Osteocyte (in vitro differentiated cells): ENCODE data around the gene SYCP1. TPM values are rescaled to one million over a fixed set of nuclear protein-coding genes. Genes with fewer than 3 reads are reported as not detected.

ENCODE experiments used
- DNase-seq: peaks from one replicate; pipeline ENCODE4 v3.0.0; 2021; ENCODE audit warnings: mixed read lengths; ENCODE audit not compliant: unreplicated experiment; ENCODE audit errors: extremely low spot score
- H3K27ac Mint-ChIP-seq: one replicate; pipeline ENCODE4 v1.8.0; 2021; ENCODE audit warnings: mild to moderate bottlenecking, mixed read lengths; ENCODE audit not compliant: unreplicated experiment
- H3K27me3 Mint-ChIP-seq: one replicate; pipeline ENCODE4 v1.8.0; 2021; ENCODE audit warnings: mixed read lengths; ENCODE audit not compliant: unreplicated experiment
- H3K36me3 Mint-ChIP-seq: one replicate; pipeline ENCODE4 v1.8.0; 2021; ENCODE audit warnings: mixed read lengths; ENCODE audit not compliant: unreplicated experiment
- H3K4me1 Mint-ChIP-seq: one replicate; pipeline ENCODE4 v1.8.0; 2021; ENCODE audit warnings: mixed read lengths; ENCODE audit not compliant: unreplicated experiment
- H3K4me3 Mint-ChIP-seq: one replicate; pipeline ENCODE4 v1.8.0; 2021; ENCODE audit warnings: mild to moderate bottlenecking, moderate library complexity, mixed read lengths; ENCODE audit not compliant: unreplicated experiment
- H3K9me3 Mint-ChIP-seq: one replicate; pipeline ENCODE4 v1.8.0; 2021; ENCODE audit warnings: mixed read lengths; ENCODE audit not compliant: unreplicated experiment
- total RNA-seq: library from RNA; stranded (reverse); gene quantifications from 2 replicates; pipeline ENCODE4 v1.2.1, GENCODE V29; 2021
- TF ChIP-seq, protein P1 (sequence below): fragments of 200-600 bp; sonication (generic); IDR thresholded peaks from 2 replicates; pipeline ENCODE4 v1.5.0; 2021; ENCODE audit warnings: antibody characterized with exemption, mild to moderate bottlenecking, moderate library complexity

Gene SYCP1
- total RNA-seq, 1 donor from 2014 or later: not detected

DNA sequence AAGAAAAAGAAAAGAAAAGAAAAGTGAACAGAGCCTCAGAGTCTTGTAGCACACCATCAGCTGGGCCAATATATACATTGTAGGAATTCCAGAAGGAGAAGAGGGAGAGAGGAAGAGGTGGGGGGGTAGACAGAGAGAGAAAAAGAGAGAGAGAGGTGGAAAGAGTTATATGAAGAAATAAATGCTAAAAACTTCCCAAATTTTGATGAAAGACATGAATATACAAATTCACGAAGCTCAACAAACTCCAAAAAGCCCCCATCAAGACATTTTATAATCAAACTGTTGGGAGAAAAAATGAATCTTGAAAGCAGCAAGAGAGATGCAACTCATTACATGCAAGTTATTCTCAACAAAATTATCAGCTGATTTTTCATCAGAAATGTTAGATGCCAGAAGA lies 133.4 kb downstream of the SYCP1 start:
- Mint-ChIP-seq H3K4me1 (no peaks in the 10 kb centered on the region), H3K4me3 (no peak overlapping the region), H3K27ac (no peak overlapping the region), H3K36me3 (no peaks in the 10 kb centered on the region), H3K9me3 (peaks cover 25% of the 10 kb centered on the region), H3K27me3 (peaks cover 28% of the 10 kb centered on the region)
- no peak for DNase-seq
- TF ChIP-seq, protein P1, sequence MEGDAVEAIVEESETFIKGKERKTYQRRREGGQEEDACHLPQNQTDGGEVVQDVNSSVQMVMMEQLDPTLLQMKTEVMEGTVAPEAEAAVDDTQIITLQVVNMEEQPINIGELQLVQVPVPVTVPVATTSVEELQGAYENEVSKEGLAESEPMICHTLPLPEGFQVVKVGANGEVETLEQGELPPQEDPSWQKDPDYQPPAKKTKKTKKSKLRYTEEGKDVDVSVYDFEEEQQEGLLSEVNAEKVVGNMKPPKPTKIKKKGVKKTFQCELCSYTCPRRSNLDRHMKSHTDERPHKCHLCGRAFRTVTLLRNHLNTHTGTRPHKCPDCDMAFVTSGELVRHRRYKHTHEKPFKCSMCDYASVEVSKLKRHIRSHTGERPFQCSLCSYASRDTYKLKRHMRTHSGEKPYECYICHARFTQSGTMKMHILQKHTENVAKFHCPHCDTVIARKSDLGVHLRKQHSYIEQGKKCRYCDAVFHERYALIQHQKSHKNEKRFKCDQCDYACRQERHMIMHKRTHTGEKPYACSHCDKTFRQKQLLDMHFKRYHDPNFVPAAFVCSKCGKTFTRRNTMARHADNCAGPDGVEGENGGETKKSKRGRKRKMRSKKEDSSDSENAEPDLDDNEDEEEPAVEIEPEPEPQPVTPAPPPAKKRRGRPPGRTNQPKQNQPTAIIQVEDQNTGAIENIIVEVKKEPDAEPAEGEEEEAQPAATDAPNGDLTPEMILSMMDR: no peak

DNA sequence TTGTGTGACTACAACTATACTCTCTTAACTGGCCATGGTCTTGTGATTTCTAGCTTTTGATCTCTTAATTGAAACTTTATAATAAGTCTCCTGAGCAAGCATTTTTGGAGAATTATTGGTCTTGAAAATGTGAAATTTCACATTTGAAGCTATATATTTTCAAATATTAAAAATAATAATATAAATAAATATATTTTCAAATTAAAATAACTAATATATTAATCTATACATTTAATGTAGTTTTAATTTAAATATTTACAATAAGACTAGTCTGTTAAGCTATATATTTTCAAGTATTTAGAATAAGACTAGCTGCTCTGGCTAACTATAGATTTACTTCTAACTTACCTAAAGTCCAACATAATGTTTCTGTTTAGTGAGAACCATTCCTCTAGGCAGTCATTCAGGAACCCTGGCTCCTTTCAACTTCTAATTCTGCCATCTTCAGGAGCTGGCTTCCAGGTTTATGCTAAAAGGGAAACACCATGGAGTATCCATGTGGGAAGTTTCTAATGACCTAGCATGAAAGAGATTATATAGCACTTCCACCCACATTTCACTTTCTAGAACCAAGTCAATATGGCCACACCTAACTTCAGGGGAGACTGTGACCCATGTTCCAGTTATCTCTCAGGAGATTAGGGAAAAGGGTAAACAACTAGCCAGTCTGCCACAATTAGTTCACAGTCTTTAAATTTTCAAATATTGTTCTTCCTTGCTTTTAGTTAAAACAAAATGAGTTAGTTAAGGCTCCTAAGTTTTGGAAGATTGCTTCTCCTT lies 143.0 kb downstream of the SYCP1 start:
- DNase-seq: no peak
- H3K4me1 Mint-ChIP-seq: no peaks in the 10 kb centered on the region
- H3K27ac Mint-ChIP-seq: no peak overlapping the region
- H3K27me3 Mint-ChIP-seq: peaks cover 45% of the 10 kb centered on the region
- no peak overlapping the region for H3K4me3 Mint-ChIP-seq
- H3K9me3 Mint-ChIP-seq: no peaks in the 10 kb centered on the region
- no peaks in the 10 kb centered on the region for H3K36me3 Mint-ChIP-seq
- TF ChIP-seq, protein P1: no peak

DNA sequence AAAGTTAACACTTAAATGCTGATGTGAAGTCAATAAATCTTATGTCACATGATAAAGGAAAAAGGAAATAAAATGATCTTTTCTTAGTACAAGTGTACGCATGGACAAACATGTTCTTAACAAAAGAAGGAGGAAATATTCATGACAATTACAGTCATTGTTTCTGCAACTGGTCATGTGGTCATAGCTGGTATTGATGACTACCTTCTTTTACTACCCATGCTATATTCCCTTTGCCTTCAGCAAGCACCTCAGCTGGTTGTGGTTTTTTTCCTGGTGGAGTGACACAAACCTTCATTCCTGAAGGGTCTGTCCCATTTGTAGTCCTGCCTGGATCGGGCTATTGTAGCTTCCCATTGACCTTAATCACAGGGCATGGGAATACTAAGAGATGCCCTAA lies 151.5 kb downstream of the SYCP1 start:
- Mint-ChIP-seq H3K9me3 (no peaks in the 10 kb centered on the region), H3K27ac (no peak overlapping the region), H3K36me3 (no peaks in the 10 kb centered on the region), H3K4me1 (no peaks in the 10 kb centered on the region), H3K27me3 (peaks cover 21% of the 10 kb centered on the region), H3K4me3 (no peak overlapping the region)
- TF ChIP-seq, protein P1: no peak
- DNase-seq: no peak

DNA sequence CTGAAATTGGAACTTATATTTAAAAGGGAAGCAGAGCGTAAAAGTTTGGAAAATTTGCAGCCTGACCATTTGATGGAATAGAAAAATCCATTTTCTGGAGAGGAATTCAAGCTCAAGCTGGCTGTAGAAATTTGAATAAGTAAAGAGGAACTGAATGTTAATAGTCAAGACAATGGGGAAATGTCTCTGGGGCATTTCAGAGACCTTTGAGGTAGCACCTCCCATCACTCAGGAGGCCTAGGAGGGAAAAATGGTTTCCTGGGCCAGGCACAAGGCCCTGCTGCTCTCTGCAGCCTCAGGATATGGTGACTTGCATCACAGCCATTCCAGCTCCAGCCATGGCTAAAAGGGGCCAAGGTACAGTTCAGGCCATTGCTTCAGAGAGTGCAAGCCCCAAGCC lies 157.3 kb downstream of the SYCP1 start:
- TF ChIP-seq, protein P1: no peak
- Mint-ChIP-seq H3K36me3 (no peaks in the 10 kb centered on the region), H3K27ac (no peak overlapping the region), H3K27me3 (peaks cover 3% of the 10 kb centered on the region), H3K4me1 (no peaks in the 10 kb centered on the region), H3K9me3 (no peaks in the 10 kb centered on the region), H3K4me3 (no peak overlapping the region)
- no peak for DNase-seq

DNA sequence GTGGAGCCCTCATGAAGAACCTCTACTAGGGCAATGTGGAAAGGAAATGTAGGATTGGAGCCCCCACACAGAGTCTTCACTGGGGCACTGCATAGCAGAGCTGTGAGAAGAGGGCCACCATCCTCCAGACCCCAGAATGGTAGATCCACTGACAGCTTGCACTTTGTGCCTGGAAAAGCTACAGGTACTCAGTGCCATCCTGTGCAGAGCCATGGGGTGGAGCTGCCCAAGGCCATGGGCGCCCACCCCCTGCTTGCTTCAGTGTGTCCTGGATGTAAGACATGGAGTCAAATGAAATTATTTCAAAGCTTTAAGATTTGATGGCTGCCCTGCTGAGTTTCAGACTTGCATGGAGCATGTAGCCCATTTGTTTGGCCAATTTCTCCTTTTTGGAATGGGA lies 157.8 kb downstream of the SYCP1 start:
- no peak overlapping the region for H3K27ac Mint-ChIP-seq
- no peak for DNase-seq
- H3K36me3 Mint-ChIP-seq: no peaks in the 10 kb centered on the region
- H3K9me3 Mint-ChIP-seq: no peaks in the 10 kb centered on the region
- H3K4me3 Mint-ChIP-seq: no peak overlapping the region
- no peaks in the 10 kb centered on the region for H3K4me1 Mint-ChIP-seq
- TF ChIP-seq, protein P1: no peak
- peaks cover 3% of the 10 kb centered on the region for H3K27me3 Mint-ChIP-seq
